ENCODE results near the gene ZSCAN26.

DNA sequence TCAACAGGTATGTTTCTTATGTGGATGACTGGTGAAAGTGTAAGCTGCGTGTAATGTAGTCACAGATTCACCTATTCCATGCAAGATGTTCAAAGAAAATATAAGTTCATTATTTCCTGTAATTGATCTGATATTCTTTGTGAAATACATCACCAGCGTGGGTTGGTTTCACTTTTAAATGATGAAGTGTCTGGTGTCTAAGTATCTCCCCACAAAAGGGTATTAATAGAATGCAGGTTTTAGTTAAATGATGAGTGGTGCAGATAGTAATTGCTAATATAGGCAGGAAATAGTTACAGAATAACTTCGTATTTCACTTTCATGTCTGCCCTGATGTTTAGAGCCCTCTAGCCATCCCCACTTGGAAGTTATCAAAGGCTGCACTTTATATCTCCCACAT, 36.6 kb downstream of the ZSCAN26 start:
- TF ChIP-seq, protein P1, sequence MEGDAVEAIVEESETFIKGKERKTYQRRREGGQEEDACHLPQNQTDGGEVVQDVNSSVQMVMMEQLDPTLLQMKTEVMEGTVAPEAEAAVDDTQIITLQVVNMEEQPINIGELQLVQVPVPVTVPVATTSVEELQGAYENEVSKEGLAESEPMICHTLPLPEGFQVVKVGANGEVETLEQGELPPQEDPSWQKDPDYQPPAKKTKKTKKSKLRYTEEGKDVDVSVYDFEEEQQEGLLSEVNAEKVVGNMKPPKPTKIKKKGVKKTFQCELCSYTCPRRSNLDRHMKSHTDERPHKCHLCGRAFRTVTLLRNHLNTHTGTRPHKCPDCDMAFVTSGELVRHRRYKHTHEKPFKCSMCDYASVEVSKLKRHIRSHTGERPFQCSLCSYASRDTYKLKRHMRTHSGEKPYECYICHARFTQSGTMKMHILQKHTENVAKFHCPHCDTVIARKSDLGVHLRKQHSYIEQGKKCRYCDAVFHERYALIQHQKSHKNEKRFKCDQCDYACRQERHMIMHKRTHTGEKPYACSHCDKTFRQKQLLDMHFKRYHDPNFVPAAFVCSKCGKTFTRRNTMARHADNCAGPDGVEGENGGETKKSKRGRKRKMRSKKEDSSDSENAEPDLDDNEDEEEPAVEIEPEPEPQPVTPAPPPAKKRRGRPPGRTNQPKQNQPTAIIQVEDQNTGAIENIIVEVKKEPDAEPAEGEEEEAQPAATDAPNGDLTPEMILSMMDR (IDR thresholded peaks at IDR 0.05) = no peak
- no peak for TF ChIP-seq POLR2A (IDR thresholded peaks at IDR 0.05)

Data from lower leg skin (tissue), 3 donors.